SU-DHL-6 (cell line): Measurements from ENCODE around the gene PARP1.
"Not testable (repeated sequence)": the region's sequence is repeated elsewhere in the genome, so short reads cannot be mapped to it uniquely, and the experiment has no call there.

Experiments used
- H2AFZ ChIP-seq: fragments of 200-600 bp; sonication (generic); 2 replicates; pipeline ENCODE4 v1.6.1; 2014; ENCODE audit warnings: low read depth, mild to moderate bottlenecking, moderate library complexity, mixed read lengths, antibody characterized with exemption, low read length; ENCODE audit not compliant: severe bottlenecking
- H3F3A ChIP-seq: fragments of 200-600 bp; shearing (Covaris generic); 2 replicates; pipeline ENCODE4 v1.6.0; 2016; ENCODE audit warnings: antibody characterized with exemption, mild to moderate bottlenecking; ENCODE audit not compliant: insufficient read depth
- H3K27ac ChIP-seq: fragments of 200-600 bp; sonication (generic); 2 replicates; pipeline ENCODE4 v1.5.1; 2016; ENCODE audit warnings: low read depth, mild to moderate bottlenecking, low read length, moderate library complexity, mixed read lengths
- H3K27me3 ChIP-seq: fragments of 200-600 bp; sonication (generic), shearing (Covaris generic); 2 replicates; pipeline ENCODE4 v1.6.0; 2014; ENCODE audit warnings: mild to moderate bottlenecking, low read length
- H3K36me3 ChIP-seq: fragments of 200-600 bp; sonication (generic); 2 replicates; pipeline ENCODE4 v1.6.1; 2014; ENCODE audit warnings: mild to moderate bottlenecking, low read length, mixed read lengths
- H3K4me2 ChIP-seq: fragments of 300-600, 200-600 bp; shearing (Covaris generic), sonication (generic); 2 replicates; pipeline ENCODE4 v1.6.0; 2014; ENCODE audit warnings: low read length, low read depth, mild to moderate bottlenecking; ENCODE audit not compliant: poor library complexity, severe bottlenecking
- H3K4me3 ChIP-seq: fragments of 200-600 bp; sonication (generic); 2 replicates; pipeline ENCODE4 v1.5.1; 2014; ENCODE audit warnings: antibody characterized with exemption, low read length, mild to moderate bottlenecking, mixed read lengths; ENCODE audit not compliant: insufficient read depth, poor library complexity, severe bottlenecking
- H3K79me2 ChIP-seq: fragments of 200-600 bp; sonication (generic); 2 replicates; pipeline ENCODE4 v1.6.1; 2014; ENCODE audit warnings: mild to moderate bottlenecking, low read length, moderate library complexity; ENCODE audit not compliant: insufficient read depth
- H3K9ac ChIP-seq: fragments of 200-600 bp; sonication (generic); 2 replicates; pipeline ENCODE4 v1.7.0; 2014; ENCODE audit warnings: mild to moderate bottlenecking, low read length
- H3K9me2 ChIP-seq: fragments of 200-600 bp; sonication (generic); replicated peaks from 2 replicates; pipeline ENCODE4 v1.6.1; 2014; ENCODE audit warnings: low read length; ENCODE audit not compliant: insufficient read depth
- H3K9me3 ChIP-seq: fragments of 200-600 bp; sonication (generic); 2 replicates; pipeline ENCODE4 v1.6.1; 2014; ENCODE audit warnings: low read length, mixed read lengths; ENCODE audit not compliant: insufficient read depth
- H4K20me1 ChIP-seq: fragments of 200-600 bp; sonication (generic); 2 replicates; pipeline ENCODE4 v1.6.1; 2014; ENCODE audit warnings: low read depth, mild to moderate bottlenecking, antibody characterized with exemption, low read length, moderate library complexity, mixed read lengths
- EZH2phosphoT487 ChIP-seq: fragments of 200-600 bp; sonication (generic), shearing (Covaris generic); conservative IDR thresholded peaks from 2 replicates; pipeline ENCODE4 v1.6.1; 2018; ENCODE audit warnings: mild to moderate bottlenecking, antibody characterized with exemption, low read length, moderate library complexity, mixed read lengths
- TF ChIP-seq, protein P1 (sequence below): fragments of 200-600 bp; sonication (generic); IDR thresholded peaks from one replicate; pipeline ENCODE4 v1.5.1; 2017; ENCODE audit warnings: antibody characterized with exemption, mild to moderate bottlenecking, low read length, moderate library complexity; ENCODE audit not compliant: insufficient read depth, poor library complexity, severe bottlenecking

PARP1 gene

DNA sequence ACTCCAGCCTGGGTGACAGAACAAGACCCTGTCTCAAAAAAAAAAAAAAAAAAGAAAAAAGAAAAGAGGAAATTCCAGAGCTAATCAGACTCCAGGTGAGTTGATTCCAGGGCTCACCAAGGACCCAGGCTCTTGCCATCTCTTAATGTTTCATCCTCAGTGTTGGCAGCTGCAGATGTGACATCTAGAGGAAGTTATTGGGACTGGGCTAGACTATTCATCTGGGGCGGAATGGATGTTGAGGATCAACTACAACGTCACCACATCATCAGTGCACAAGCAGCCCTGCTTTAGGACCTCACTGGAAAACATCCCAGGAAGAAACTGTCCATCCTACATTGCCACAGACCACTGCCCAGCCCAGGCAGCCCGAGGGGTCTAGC is 28.6 kb upstream of the PARP1 start:
- Histone ChIP-seq H3K9me3 (no peaks in the 10 kb centered on the region), H3K4me3 (peak overlapping the region; percentile 10), H2AFZ (no peak overlapping the region), H3K9ac (no peak overlapping the region), H3F3A (no peaks in the 10 kb centered on the region), H4K20me1 (no peaks in the 10 kb centered on the region), H3K36me3 (no peaks in the 10 kb centered on the region), H3K79me2 (no peaks in the 10 kb centered on the region), H3K27me3 (no peaks in the 10 kb centered on the region), H3K4me2 (peak overlapping the region; percentile 55), H3K27ac (0 out of 2 replicates have a peak overlapping the region, but pooled peaks have one; percentile 23), H3K9me2 (no peaks in the 10 kb centered on the region)
- no peak for TF ChIP-seq EZH2phosphoT487
- TF ChIP-seq, protein P1, sequence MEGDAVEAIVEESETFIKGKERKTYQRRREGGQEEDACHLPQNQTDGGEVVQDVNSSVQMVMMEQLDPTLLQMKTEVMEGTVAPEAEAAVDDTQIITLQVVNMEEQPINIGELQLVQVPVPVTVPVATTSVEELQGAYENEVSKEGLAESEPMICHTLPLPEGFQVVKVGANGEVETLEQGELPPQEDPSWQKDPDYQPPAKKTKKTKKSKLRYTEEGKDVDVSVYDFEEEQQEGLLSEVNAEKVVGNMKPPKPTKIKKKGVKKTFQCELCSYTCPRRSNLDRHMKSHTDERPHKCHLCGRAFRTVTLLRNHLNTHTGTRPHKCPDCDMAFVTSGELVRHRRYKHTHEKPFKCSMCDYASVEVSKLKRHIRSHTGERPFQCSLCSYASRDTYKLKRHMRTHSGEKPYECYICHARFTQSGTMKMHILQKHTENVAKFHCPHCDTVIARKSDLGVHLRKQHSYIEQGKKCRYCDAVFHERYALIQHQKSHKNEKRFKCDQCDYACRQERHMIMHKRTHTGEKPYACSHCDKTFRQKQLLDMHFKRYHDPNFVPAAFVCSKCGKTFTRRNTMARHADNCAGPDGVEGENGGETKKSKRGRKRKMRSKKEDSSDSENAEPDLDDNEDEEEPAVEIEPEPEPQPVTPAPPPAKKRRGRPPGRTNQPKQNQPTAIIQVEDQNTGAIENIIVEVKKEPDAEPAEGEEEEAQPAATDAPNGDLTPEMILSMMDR: no peak

GRCh38 chr1:226433341-226433720 is 25.4 kb upstream of the PARP1 start:
- Histone ChIP-seq H3K9me2 (no peaks in the 10 kb centered on the region), H3K9ac (no peak overlapping the region), H3K4me3 (no peak overlapping the region), H2AFZ (no peak overlapping the region), H3K27ac (no peak overlapping the region), H3F3A (no peaks in the 10 kb centered on the region), H3K9me3 (no peaks in the 10 kb centered on the region), H4K20me1 (no peaks in the 10 kb centered on the region), H3K79me2 (no peaks in the 10 kb centered on the region), H3K36me3 (no peaks in the 10 kb centered on the region), H3K27me3 (no peaks in the 10 kb centered on the region), H3K4me2 (no peak overlapping the region)
- TF ChIP-seq EZH2phosphoT487: no peak
- TF ChIP-seq, protein P1: no peak

GRCh38 chr1:226432586-226433340 is 24.9 kb upstream of the PARP1 start:
- Histone ChIP-seq H3K27ac (no peak overlapping the region), H3K9me2 (no peaks in the 10 kb centered on the region), H3K27me3 (no peaks in the 10 kb centered on the region), H3K4me2 (no peak overlapping the region), H3K9me3 (no peaks in the 10 kb centered on the region), H3K79me2 (no peaks in the 10 kb centered on the region), H4K20me1 (no peaks in the 10 kb centered on the region), H3F3A (no peaks in the 10 kb centered on the region), H3K36me3 (no peaks in the 10 kb centered on the region), H3K9ac (no peak overlapping the region), H3K4me3 (no peak overlapping the region), H2AFZ (no peak overlapping the region)
- TF ChIP-seq EZH2phosphoT487: no peak
- TF ChIP-seq, protein P1: no peak

DNA sequence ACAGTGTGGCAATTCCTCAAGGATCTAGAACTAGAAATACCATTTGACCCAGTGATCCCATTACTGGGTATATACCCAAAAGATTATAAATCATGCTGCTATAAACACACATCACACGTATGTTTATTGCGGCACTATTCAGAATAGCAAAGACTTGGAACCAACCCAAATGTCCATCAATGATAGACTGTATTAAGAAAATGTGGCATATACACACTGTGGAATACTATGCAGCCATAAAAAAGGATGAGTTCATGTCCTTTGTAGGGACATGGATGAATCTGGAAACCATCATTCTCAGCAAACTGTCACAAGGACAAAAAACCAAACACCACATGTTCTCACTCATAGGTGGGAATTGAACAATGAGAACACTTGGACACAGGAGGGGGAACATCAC is 24.0 kb upstream of the PARP1 start:
- not testable (repeated sequence) for H2AFZ ChIP-seq, H4K20me1 ChIP-seq, H3K9me3 ChIP-seq, H3F3A ChIP-seq, H3K9ac ChIP-seq, H3K27ac ChIP-seq, H3K9me2 ChIP-seq, H3K4me2 ChIP-seq, H3K4me3 ChIP-seq, H3K79me2 ChIP-seq, H3K36me3 ChIP-seq, H3K27me3 ChIP-seq
